Naive thymus-derived CD8-positive, alpha-beta T cell (primary cell): ENCODE measurements around the gene CFAP20. TPM values are rescaled to one million over a fixed set of nuclear protein-coding genes. Genes with fewer than 3 reads are reported as not detected.

Source experiments
- ATAC-seq, 2 donors: fragments of 150-1000 bp; cut with Tn5 transposase in 1 of 2; sonication (Bioruptor Pico), chemical (Tn5 transposase) in 1 of 2; 1 replicate in 1 of 2; 2 replicates in 1 of 2; pipeline ENCODE4 v1.10.0; 2021; ENCODE audit warnings: mild to moderate bottlenecking in 2 of 2, moderate library complexity in 2 of 2
- POLR2A ChIA-PET: fragments of 350-600 bp; sonication (Branson Sonifier 250); formaldehyde crosslinking; loops from one replicate; lab custom pipeline; 2021; ENCODE audit warnings: antibody characterized with exemption; lab: Charles Lee
- DNase-seq, 10 donors: peaks; one replicate each; pipeline versions ENCODE4 v3.0.0 to v3.0.0-alpha.2; 2020 to 2022
- H3K27ac Mint-ChIP-seq, 10 donors: one replicate each; pipeline ENCODE4 v1.8.0; 2020 to 2022; ENCODE audit warnings: mild to moderate bottlenecking in 10 of 10, mixed read lengths in 10 of 10, moderate library complexity in 4 of 10, inconsistent platforms in 1 of 10
- H3K27me3 Mint-ChIP-seq, 5 donors: one replicate each; pipeline ENCODE4 v1.8.0; 2021 to 2022; ENCODE audit warnings: mixed read lengths in 5 of 5
- H3K36me3 Mint-ChIP-seq, 3 donors: one replicate each; pipeline ENCODE4 v1.8.0; 2020 to 2022; ENCODE audit warnings: mixed read lengths in 3 of 3, mild to moderate bottlenecking in 2 of 3, inconsistent platforms in 1 of 3
- H3K4me1 Mint-ChIP-seq, 4 donors: one replicate each; pipeline ENCODE4 v1.8.0; 2021 to 2022; ENCODE audit warnings: mixed read lengths in 4 of 4
- H3K4me3 Mint-ChIP-seq, 10 donors: one replicate each; pipeline ENCODE4 v1.8.0; 2020 to 2022; ENCODE audit warnings: mild to moderate bottlenecking in 10 of 10, mixed read lengths in 10 of 10, moderate library complexity in 6 of 10, inconsistent platforms in 1 of 10
- H3K9me3 Mint-ChIP-seq, 9 donors: one replicate each; pipeline ENCODE4 v1.8.0; 2020 to 2022; ENCODE audit warnings: mixed read lengths in 9 of 9, mild to moderate bottlenecking in 3 of 9, inconsistent platforms in 1 of 9, moderate library complexity in 1 of 9
- polyA plus RNA-seq, 3 donors: library from polyadenylated mRNA; unstranded; fragments of 300-500 nt; fragmentation: Illumina TruSeq; gene quantifications; one replicate each; pipeline ENCODE4 v1.2.3, GENCODE V29; 2021
- total RNA-seq, 8 experiments: library from RNA in 2 of 8; stranded (reverse) in 2 of 8; gene quantifications; one replicate each; pipeline ENCODE4 v1.2.3 and lab custom pipeline; 2021 to 2026

Gene CFAP20
- total and polyA plus RNA-seq, 5 experiments from 2014 or later = 23.9 to 38.8 (median 27.5) TPM

DNA sequence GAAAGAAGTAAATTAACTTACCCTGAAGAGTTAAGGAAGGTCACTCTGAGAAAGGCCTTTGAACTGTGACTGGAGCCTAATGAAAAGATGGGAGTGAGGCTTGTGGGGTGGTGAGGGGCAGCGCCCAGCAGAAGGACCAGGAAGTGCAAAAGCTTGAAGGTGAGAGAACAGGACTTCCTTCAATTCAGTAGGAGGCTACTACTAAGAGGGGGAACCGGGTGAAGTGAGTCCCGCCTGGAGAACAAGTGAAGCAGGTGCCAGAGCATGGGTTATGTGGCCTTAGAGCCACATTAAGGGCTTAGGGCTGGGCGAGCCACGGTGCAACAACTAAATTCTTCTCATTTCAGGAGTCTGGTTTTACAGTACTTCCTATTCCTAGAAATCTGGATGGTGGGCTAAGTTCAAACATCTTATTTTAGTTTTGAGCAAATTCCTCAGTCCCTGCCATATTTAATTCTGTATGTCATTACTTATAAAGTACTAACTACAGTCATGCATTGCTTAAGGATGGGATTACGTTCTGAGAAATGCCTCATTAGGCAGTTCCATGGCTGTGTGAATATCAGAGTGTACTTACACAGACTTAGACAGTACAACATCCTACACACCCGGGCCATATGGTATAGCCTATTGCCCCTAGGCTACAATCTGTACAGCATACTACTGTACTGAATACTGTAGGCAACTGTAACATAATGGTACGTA is 5.1 kb downstream of the CFAP20 start:
- H3K4me1 Mint-ChIP-seq = peaks cover 26 to 81% (median 72%) of the 10 kb centered on the region in 4 donors
- no peaks in the 10 kb centered on the region for H3K9me3 Mint-ChIP-seq
- H3K36me3 Mint-ChIP-seq = peaks cover 0 to 3% (median 0%) of the 10 kb centered on the region in 3 donors
- DNase-seq = no peak
- no peaks in the 10 kb centered on the region for H3K27me3 Mint-ChIP-seq
- peak overlapping the region in 9 of 10 donors; percentile 16 to 77 (median 58) for H3K27ac Mint-ChIP-seq
- peak overlapping the region in 5 of 10 donors; percentile 0 to 48 (median 7) for H3K4me3 Mint-ChIP-seq
- no peak for ATAC-seq
- POLR2A ChIA-PET = no interaction called here

DNA sequence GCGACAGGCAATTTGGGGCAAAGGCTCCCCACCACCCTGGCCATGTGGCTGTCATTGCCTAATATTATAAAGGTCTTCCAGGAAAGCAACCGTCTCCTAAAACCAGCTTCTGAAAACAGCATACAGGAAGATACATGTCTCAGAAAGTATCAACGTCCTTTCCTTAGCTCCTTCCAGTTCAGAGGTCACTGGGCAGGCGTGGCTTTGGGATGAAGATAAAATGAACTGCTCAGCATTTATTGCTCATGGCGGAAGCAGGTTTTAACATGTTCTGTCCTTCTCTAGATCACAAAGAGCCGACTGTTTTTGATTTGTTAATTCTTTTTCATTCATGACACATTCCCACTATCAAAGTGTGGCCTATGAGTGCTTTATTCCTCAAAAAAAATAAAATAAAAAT is 8.0 kb downstream of the CFAP20 start:
- ATAC-seq (no peak), DNase-seq (no peak)
- Mint-ChIP-seq H3K36me3 (peaks cover 0 to 17% (median 0%) of the 10 kb centered on the region in 3 donors), H3K4me1 (peaks cover 19 to 65% (median 59%) of the 10 kb centered on the region in 4 donors), H3K27ac (peak overlapping the region in 3 of 10 donors; percentile 2 to 53 (median 43)), H3K4me3 (no peak overlapping the region), H3K9me3 (no peaks in the 10 kb centered on the region), H3K27me3 (no peaks in the 10 kb centered on the region)
- POLR2A ChIA-PET = interaction anchor here (1.5 kb wide), 1 partner anchor 8 kb away, joined by 5 read pairs; the partner anchor contains the start of gene CFAP20

DNA sequence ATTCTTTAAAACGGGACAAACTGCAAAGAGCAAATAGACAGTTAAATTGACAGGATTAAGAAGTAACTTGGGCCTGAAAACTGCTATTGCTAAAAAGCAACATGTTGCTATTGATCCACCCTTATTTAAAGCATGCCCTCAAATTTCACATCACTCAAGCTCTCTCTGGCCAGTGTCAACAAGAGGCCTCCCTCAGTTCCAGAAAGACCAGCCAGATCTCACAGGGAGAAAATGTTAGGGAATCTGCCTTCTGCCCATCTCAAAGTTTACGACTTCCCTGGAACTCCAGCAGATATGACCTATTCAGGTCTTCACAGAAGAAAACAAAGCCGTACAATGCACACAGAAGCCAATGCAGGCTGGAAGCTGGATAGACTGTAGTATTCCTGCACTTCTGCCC is 8.9 kb downstream of the CFAP20 start:
- H3K4me3 Mint-ChIP-seq = no peak overlapping the region
- peaks cover 6 to 26% (median 7%) of the 10 kb centered on the region in 3 donors for H3K36me3 Mint-ChIP-seq
- ATAC-seq (no peak), DNase-seq (no peak)
- H3K4me1 Mint-ChIP-seq = peaks cover 15 to 58% (median 51%) of the 10 kb centered on the region in 4 donors
- no peaks in the 10 kb centered on the region for H3K9me3 Mint-ChIP-seq
- no peaks in the 10 kb centered on the region for H3K27me3 Mint-ChIP-seq
- POLR2A ChIA-PET = interaction anchor here (1.5 kb wide), 1 partner anchor 9 kb away, joined by 5 read pairs; the partner anchor contains the start of gene CFAP20
- H3K27ac Mint-ChIP-seq = peak overlapping the region in 3 of 10 donors; percentile 2 to 73 (median 67)

DNA sequence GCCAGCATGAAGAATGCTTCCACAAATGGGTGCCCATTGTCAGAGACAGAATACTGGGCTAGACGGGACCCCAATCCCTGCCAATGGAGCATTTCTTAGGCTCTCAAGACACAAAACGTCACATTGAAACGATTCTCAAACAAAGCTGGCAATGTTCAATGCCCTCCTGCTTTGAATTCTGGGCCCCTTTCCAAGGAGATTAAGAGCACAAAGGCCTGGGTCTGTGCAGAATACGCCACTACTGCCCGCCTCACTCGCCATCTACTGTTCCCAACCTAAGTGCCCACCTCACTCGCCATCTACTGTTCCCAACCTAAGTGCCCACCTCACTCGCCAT is 9.7 kb downstream of the CFAP20 start:
- H3K27ac Mint-ChIP-seq = no peak overlapping the region
- H3K9me3 Mint-ChIP-seq = no peaks in the 10 kb centered on the region
- peaks cover 15 to 54% (median 46%) of the 10 kb centered on the region in 4 donors for H3K4me1 Mint-ChIP-seq
- no peaks in the 10 kb centered on the region for H3K27me3 Mint-ChIP-seq
- H3K4me3 Mint-ChIP-seq = no peak overlapping the region
- ATAC-seq (no peak), DNase-seq (no peak)
- POLR2A ChIA-PET = no interaction called here
- peaks cover 8 to 34% (median 14%) of the 10 kb centered on the region in 3 donors for H3K36me3 Mint-ChIP-seq

DNA sequence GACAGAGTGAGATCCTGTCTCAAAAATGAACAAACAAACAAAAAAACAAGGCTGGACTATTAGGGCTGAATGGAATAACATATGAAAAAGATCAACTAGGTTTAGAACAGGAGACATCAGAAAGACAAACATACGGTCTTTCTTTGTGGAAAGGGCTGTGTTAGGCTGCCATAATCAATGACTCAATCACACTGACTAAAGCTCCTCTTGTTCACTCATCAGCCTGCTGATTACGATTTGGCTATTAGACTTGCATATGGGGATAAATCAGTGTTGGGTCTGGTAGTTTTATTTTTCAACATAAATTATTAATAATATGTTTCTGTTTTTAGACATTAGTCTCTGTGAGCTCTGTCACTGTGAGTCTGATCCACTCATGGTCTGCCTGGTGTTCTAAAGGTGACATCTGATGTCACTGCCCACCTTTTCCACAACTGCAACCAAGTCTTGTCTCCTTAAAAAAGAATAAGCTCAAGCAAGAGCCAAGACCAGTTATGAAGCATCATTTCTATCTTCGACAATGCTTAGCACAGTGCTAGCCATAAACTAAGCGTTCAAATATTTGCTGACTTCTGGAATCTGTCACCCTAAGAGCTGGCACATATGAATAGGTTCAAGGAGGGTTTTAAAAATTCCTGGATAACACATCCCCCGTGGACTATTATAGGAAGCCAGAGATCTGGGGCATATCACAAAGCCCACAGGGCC is 10.2 kb downstream of the CFAP20 start:
- ATAC-seq (no peak), DNase-seq (no peak)
- no peak overlapping the region for H3K4me3 Mint-ChIP-seq
- H3K36me3 Mint-ChIP-seq = peaks cover 8 to 39% (median 19%) of the 10 kb centered on the region in 3 donors
- POLR2A ChIA-PET = interaction anchor here (0.6 kb wide), 1 partner anchor 359 kb away, joined by 4 read pairs; no protein-coding TSS in a partner anchor
- no peaks in the 10 kb centered on the region for H3K27me3 Mint-ChIP-seq
- H3K27ac Mint-ChIP-seq = peak overlapping the region in 2 of 10 donors; percentile 38 to 69
- no peaks in the 10 kb centered on the region for H3K9me3 Mint-ChIP-seq
- H3K4me1 Mint-ChIP-seq = peaks cover 15 to 49% (median 40%) of the 10 kb centered on the region in 4 donors

DNA sequence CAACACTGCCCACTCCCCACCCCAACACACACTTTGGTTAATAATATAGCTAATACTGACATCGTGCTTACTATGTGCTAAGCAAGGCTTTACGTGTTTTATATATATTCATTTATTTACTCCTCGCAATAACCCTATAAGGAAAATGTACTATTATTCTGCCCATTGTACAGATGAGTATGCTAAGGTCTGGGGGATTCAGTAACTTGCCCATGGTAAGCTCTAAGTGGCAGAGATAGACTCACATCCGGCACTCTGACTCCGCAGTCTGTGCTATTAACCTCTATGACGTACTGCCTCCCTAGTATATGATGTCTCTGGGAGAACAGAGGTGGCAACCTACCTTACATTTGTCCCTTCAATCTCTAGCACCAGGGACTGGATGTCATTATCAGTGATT is 12.7 kb downstream of the CFAP20 start:
- POLR2A ChIA-PET = no interaction called here
- peak overlapping the region in 2 of 10 donors; percentile 13 to 18 for H3K27ac Mint-ChIP-seq

DNA sequence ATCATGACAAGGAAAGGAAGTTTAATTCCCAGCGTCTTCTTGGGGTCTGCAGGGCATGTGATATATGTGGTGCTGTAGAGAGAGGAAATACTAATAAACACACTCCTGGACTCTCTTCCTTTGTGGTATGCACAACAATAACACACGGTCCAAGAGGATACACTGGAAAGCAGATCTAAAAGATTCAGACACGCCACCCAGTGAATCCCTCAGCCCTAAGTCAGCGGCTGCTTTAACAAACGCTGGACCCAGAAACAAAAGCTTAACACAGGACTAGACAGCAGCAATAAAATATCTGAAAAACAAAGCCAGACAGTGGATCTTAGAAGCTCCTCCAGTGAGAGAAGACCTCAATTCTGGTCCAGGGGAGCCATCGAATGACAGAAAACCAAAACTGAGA is 13.1 kb downstream of the CFAP20 start:
- ATAC-seq (no peak), DNase-seq (no peak)
- POLR2A ChIA-PET = no interaction called here

More for the DNA sequence above, 12.7 kb downstream of the CFAP20 start:
- peaks cover 8 to 31% (median 25%) of the 10 kb centered on the region in 4 donors for H3K4me1 Mint-ChIP-seq
- no peak overlapping the region for H3K4me3 Mint-ChIP-seq
- H3K36me3 Mint-ChIP-seq = peaks cover 14 to 55% (median 30%) of the 10 kb centered on the region in 3 donors
- no peak for ATAC-seq
- H3K27me3 Mint-ChIP-seq = no peaks in the 10 kb centered on the region
- no peak for DNase-seq
- H3K9me3 Mint-ChIP-seq = no peaks in the 10 kb centered on the region

DNA sequence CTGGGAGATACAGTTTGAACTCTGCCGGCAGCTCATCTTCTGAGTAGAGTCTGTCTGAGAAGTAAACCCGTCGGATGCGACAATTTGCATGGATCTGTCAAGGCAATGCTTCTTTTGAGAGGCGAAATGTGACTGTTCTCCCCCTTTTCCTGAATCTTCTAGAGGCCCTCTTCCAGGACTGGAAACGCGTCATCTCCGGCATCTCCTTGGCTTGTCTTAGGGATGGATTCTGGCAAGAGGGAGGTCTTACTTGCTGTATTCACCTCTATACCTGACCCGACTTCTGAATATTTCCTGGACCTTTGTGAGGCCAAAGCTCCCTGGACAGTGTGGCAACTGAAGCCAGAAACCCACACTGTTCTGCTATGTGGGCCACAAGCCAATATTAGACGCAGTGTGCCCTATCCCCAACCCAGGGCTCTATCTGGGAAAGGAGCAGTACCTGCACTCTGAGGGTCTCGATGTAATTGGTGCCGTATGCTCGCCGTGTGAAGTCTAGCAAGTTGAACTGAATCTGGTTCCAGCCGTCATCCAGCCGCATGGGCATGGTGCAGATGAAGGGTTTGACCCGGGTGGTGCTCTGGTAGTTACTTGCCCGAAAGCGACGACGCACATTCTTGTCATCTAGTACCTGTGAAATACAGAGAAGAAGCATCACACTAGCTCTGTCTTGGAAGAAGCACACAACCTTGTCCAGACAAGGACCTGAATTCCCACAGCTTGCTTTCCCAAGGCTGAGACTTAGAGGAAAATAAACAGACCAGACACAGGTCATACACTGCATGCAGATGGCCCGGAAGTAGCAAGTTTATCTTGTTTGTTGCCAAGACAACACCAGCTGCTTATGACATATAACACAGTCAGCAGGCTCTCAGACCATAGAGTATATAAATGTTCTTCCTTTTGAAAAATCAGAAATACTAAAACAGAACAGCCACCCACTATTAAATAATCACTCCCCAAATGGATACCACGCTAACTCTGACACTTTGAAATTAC is 14.1 kb downstream of the CFAP20 start:
- Mint-ChIP-seq H3K4me1 (peaks cover 4 to 18% (median 12%) of the 10 kb centered on the region in 4 donors), H3K27me3 (no peaks in the 10 kb centered on the region), H3K36me3 (peaks cover 14 to 55% (median 30%) of the 10 kb centered on the region in 3 donors), H3K27ac (peak overlapping the region in 2 of 10 donors; percentile 22 to 71), H3K9me3 (no peaks in the 10 kb centered on the region), H3K4me3 (no peak overlapping the region)
- POLR2A ChIA-PET = interaction anchor here (0.7 kb wide), 1 partner anchor 14 kb away, joined by 4 read pairs; the partner anchor contains the start of gene CFAP20
- ATAC-seq (no peak), DNase-seq (no peak)

More for the DNA sequence above, 13.1 kb downstream of the CFAP20 start:
- H3K9me3 Mint-ChIP-seq = no peaks in the 10 kb centered on the region
- H3K4me3 Mint-ChIP-seq = no peak overlapping the region
- H3K27ac Mint-ChIP-seq = peak overlapping the region in 2 of 10 donors; percentile 18 to 43
- no peaks in the 10 kb centered on the region for H3K27me3 Mint-ChIP-seq
- H3K4me1 Mint-ChIP-seq = peaks cover 6 to 28% (median 21%) of the 10 kb centered on the region in 4 donors
- peaks cover 14 to 55% (median 30%) of the 10 kb centered on the region in 3 donors for H3K36me3 Mint-ChIP-seq

DNA sequence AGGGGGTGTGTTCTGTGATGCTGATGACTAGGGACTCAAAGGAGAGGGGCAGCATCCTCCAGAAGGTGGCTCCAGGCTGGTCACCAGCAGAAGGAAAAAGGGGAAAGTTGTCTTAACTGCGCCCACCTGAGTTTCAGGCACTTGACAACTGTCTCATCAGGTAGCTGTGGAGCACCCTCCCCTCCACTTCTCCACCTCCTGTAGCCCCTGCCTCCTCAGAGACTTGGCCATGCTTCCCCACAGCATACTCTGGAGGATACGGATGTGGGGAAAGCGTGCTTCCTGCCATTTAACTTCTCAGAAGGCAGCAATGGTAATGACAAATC is 17.9 kb downstream of the CFAP20 start:
- H3K27me3 Mint-ChIP-seq = no peaks in the 10 kb centered on the region
- H3K4me1 Mint-ChIP-seq = peaks cover 0 to 3% (median 0%) of the 10 kb centered on the region in 4 donors
- H3K9me3 Mint-ChIP-seq = no peaks in the 10 kb centered on the region
- peaks cover 14 to 42% (median 30%) of the 10 kb centered on the region in 3 donors for H3K36me3 Mint-ChIP-seq
- ATAC-seq (peak; percentile 6 to 22), DNase-seq (no peak)
- no peak overlapping the region for H3K4me3 Mint-ChIP-seq
- peak overlapping the region in 1 of 10 donors; percentile 24 for H3K27ac Mint-ChIP-seq
- POLR2A ChIA-PET = no interaction called here

DNA sequence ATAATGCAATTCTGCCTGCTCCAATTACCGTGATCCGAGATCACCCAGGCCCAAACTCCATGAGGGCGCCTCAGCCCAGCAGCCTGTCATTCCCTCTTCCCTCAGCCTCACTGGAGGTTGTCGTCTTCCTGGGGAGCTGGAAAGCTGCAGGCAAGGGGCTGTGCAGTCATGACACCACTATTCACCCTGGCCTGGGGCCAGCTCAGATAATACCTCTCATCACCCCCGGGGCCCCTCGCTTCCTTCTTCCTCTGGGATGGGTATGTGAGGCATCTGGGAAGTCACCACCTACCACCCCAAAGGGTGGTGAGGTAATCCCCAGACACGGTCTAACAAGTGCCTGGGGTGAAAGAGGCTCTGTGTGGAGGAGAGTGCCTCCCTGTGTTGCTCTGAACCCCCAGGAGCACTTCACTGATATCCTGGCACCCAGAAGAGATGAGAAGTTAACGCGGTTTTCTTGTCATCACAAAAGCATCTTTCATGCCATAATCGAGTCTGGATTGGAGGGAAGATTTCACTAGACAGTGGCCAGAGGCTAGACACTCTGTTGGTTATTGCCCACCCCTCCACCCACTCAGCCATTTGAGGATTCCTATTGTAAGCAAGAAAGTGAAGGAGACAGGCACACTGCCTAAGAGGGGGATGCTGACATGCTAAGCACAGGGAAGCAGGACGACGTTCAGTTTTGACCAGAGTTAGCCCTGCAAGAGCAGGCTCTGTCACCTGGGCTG is 18.4 kb downstream of the CFAP20 start:
- H3K9me3 Mint-ChIP-seq = no peaks in the 10 kb centered on the region
- no peak for DNase-seq
- peaks cover 0 to 3% (median 0%) of the 10 kb centered on the region in 4 donors for H3K4me1 Mint-ChIP-seq
- peaks cover 13 to 36% (median 28%) of the 10 kb centered on the region in 3 donors for H3K36me3 Mint-ChIP-seq
- ATAC-seq = peak; percentile 9 to 30
- POLR2A ChIA-PET = no interaction called here
- peak overlapping the region in 2 of 10 donors; percentile 14 to 24 for H3K27ac Mint-ChIP-seq
- no peak overlapping the region for H3K4me3 Mint-ChIP-seq
- H3K27me3 Mint-ChIP-seq = no peaks in the 10 kb centered on the region

DNA sequence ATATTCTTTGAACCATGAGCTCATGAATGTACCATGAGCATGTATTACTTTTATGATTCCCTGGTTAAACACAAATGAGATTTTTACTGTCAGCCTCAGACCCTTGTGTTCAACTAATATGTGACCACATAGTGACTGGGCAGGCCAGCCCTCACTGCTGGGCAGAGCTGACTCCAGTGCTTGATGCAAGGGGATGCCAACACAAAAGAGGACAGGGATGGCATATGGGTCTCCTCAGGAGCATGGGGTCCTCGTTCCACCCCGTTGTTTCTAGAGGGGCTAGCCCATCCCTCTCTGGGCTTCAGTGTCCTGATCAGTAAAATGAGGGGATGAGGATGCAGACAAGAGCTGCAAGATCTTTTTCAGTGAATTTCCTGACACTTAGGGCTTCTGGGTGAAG is 19.3 kb downstream of the CFAP20 start:
- Mint-ChIP-seq H3K4me3 (peak overlapping the region in 1 of 10 donors; percentile 34), H3K27ac (peak overlapping the region in 3 of 10 donors; percentile 31 to 57 (median 40)), H3K4me1 (peaks cover 0 to 3% (median 0%) of the 10 kb centered on the region in 4 donors), H3K36me3 (peaks cover 7 to 28% (median 19%) of the 10 kb centered on the region in 3 donors), H3K9me3 (no peaks in the 10 kb centered on the region), H3K27me3 (no peaks in the 10 kb centered on the region)
- no peak for DNase-seq
- POLR2A ChIA-PET = no interaction called here
- ATAC-seq = no peak
